OCI-LY7 (cell line): ENCODE results near the gene PHRF1. TPM values are rescaled to one million over a fixed set of nuclear protein-coding genes. Genes with fewer than 3 reads are reported as not detected.

Source experiments
- BruUV-seq: library from RNA; stranded (reverse); fragments of 400-500 nt; replicated peaks from 2 replicates; lab custom pipeline; 2021; lab: Mats Ljungman, UMichigan
- CTCF ChIA-PET: fragments of 300-600 bp; sonication (Branson Sonifier 250); formaldehyde crosslinking; loops from one replicate; lab custom pipeline; 2022; ENCODE audit warnings: antibody characterized with exemption; ENCODE audit not compliant: unreplicated experiment; lab: Charles Lee
- POLR2A ChIA-PET: fragments of 300-600 bp; sonication (Branson Sonifier 250); formaldehyde crosslinking; loops from one replicate; lab custom pipeline; 2022; ENCODE audit warnings: antibody characterized with exemption; lab: Charles Lee
- DNase-seq: peaks from one replicate; pipeline ENCODE4 v3.0.0-alpha.2; 2015; ENCODE audit warnings: low spot score
- H2AFZ ChIP-seq: fragments of 200-600 bp; sonication (generic), shearing (Covaris generic); 2 replicates; pipeline ENCODE4 v1.6.1; 2014; ENCODE audit warnings: mild to moderate bottlenecking, antibody characterized with exemption, low read length, moderate library complexity
- H3K27ac ChIP-seq: fragments of 200-600 bp; sonication (generic); 2 replicates; pipeline ENCODE4 v1.5.1; 2014; ENCODE audit warnings: mixed run types, low read depth, mild to moderate bottlenecking, moderate library complexity, low read length, inconsistent platforms; ENCODE audit not compliant: poor library complexity, severe bottlenecking
- H3K36me3 ChIP-seq: fragments of 200-600 bp; sonication (generic); 2 replicates; pipeline ENCODE4 v1.6.1; 2014; ENCODE audit warnings: mild to moderate bottlenecking, antibody characterized with exemption, low read length, moderate library complexity, mixed read lengths; ENCODE audit not compliant: insufficient read depth
- H3K4me1 ChIP-seq: fragments of 200-600 bp; sonication (generic); 2 replicates; pipeline ENCODE4 v1.5.1; 2014; ENCODE audit warnings: mild to moderate bottlenecking, low read length; ENCODE audit not compliant: insufficient read depth, poor library complexity, severe bottlenecking
- H3K4me2 ChIP-seq: fragments of 200-600 bp; sonication (generic); 2 replicates; pipeline ENCODE4 v1.6.1; 2014; ENCODE audit warnings: mild to moderate bottlenecking, low read length
- H3K4me3 ChIP-seq: fragments of 200-600 bp; sonication (generic); 2 replicates; pipeline ENCODE4 v1.5.1; 2014; ENCODE audit warnings: mild to moderate bottlenecking, low read depth, low read length; ENCODE audit not compliant: poor library complexity, severe bottlenecking
- H3K79me2 ChIP-seq: fragments of 200-600 bp; sonication (generic); 2 replicates; pipeline ENCODE4 v1.6.1; 2016; ENCODE audit warnings: low read depth, mild to moderate bottlenecking, low read length, moderate library complexity, mixed read lengths; ENCODE audit not compliant: insufficient read depth
- H3K9me2 ChIP-seq: fragments of 200-600 bp; sonication (generic); 2 replicates; pipeline ENCODE4 v1.6.1; 2016; ENCODE audit warnings: mild to moderate bottlenecking, low read length, mixed read lengths; ENCODE audit not compliant: insufficient read depth
- H3K9me3 ChIP-seq: fragments of 200-600 bp; sonication (generic); 2 replicates; pipeline ENCODE4 v1.6.1; 2014; ENCODE audit warnings: mild to moderate bottlenecking, mixed run types, low read length, mixed read lengths
- H4K20me1 ChIP-seq: fragments of 200-600 bp; sonication (generic); 2 replicates; pipeline ENCODE4 v1.6.1; 2014; ENCODE audit warnings: mild to moderate bottlenecking, antibody characterized with exemption, low read length, moderate library complexity, mixed read lengths; ENCODE audit not compliant: insufficient read depth
- EZH2phosphoT487 ChIP-seq: fragments of 200-600 bp; sonication (generic); IDR thresholded peaks from 2 replicates; pipeline ENCODE4 v1.6.1; 2018; ENCODE audit warnings: low read depth, borderline replicate concordance, mild to moderate bottlenecking, mixed run types, antibody characterized with exemption, low read length, moderate library complexity, mixed read lengths
- intact Hi-C: fragments of 100-400 bp; cut with micrococcal nuclease; formaldehyde crosslinking; loops from one replicate; pipeline ENCODE4 v1.10.0; 2022; ENCODE audit not compliant: unreplicated experiment
- total RNA-seq, 2 experiments: library from RNA; depleted of rRNA in 1 of 2; stranded (reverse); fragments of >200 nt in 1 of 2; shearing (Covaris generic) in 1 of 2; gene quantifications; 2 replicates each; pipeline ENCODE4 v1.2.3, GENCODE V29; 2014 to 2022
- TF ChIP-seq, protein P1 (sequence below): fragments of 200-600 bp; sonication (generic); conservative IDR thresholded peaks from 2 replicates; pipeline ENCODE4 v1.5.1; 2014; ENCODE audit warnings: mild to moderate bottlenecking, antibody characterized with exemption, low read length, moderate library complexity, mixed read lengths

PHRF1 gene
- total RNA-seq, 2 experiments from 2014 or later: 25.6 to 45.4 TPM

DNA sequence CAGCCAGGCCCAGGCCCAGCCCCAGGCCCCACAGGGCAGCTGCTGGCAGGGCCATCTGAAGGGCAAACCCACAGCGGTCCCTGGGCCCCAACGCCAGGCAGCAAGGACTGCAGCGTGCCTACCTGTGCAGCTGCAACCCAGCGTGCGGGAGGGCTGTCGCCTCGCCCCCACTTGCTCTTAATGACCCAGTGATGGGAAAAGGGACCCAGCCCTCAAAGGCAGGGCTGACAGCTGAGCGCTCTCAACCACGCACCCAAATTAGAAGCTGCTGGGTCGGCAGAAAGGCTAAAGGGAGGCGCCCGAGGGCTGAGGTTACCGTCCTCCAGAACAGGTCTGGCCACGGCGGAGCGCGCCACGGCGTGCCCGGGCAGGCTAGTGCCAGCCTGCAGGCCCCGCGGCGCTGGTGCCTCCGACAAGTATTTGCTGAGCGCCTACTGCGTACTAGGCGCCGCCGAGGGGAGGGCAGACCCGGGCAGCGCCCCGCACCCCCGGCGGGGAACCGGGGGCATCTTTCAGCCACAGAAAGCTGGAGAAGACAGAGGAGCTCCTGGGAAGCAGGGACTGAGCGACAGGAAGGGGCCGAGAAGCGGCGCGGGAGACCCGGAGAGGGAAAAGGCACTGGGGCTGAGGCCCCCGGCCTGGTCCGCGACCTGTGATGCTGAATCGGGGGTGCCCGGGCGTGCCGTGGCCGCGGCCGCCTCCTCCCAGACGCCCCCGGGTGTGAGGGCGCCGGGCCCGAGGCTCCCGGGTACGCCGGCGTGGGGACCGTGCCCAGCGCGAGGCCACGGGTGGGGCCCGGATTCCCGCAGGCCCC lies 41.7 kb upstream of the PHRF1 start:
- no TSS peak for BruUV-seq
- peak overlapping the region; percentile 34 for H3K27ac ChIP-seq
- H3K79me2 ChIP-seq: no peaks in the 10 kb centered on the region
- TF ChIP-seq EZH2phosphoT487: no peak
- TF ChIP-seq, protein P1, sequence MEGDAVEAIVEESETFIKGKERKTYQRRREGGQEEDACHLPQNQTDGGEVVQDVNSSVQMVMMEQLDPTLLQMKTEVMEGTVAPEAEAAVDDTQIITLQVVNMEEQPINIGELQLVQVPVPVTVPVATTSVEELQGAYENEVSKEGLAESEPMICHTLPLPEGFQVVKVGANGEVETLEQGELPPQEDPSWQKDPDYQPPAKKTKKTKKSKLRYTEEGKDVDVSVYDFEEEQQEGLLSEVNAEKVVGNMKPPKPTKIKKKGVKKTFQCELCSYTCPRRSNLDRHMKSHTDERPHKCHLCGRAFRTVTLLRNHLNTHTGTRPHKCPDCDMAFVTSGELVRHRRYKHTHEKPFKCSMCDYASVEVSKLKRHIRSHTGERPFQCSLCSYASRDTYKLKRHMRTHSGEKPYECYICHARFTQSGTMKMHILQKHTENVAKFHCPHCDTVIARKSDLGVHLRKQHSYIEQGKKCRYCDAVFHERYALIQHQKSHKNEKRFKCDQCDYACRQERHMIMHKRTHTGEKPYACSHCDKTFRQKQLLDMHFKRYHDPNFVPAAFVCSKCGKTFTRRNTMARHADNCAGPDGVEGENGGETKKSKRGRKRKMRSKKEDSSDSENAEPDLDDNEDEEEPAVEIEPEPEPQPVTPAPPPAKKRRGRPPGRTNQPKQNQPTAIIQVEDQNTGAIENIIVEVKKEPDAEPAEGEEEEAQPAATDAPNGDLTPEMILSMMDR: 0 out of 2 replicates have a peak, but pooled peaks have one; percentile 26
- ChIA-PET POLR2A (interaction anchor here (0.5 kb wide), 1 partner anchor 12 kb away, joined by 3 read pairs; no protein-coding TSS in a partner anchor), CTCF (no interaction called here)
- peaks cover 32% of the 10 kb centered on the region for H3K4me1 ChIP-seq
- intact Hi-C loops: loop anchor here (5.0 kb wide), 1 partner anchor 87 kb away; no protein-coding TSS in a partner anchor
- no peaks in the 10 kb centered on the region for H3K9me3 ChIP-seq
- peaks cover 17% of the 10 kb centered on the region; the same call in 1 of the 2 replicates for H3K36me3 ChIP-seq
- peak; percentile 54 for DNase-seq
- H4K20me1 ChIP-seq: no peaks in the 10 kb centered on the region
- no peak overlapping the region for H2AFZ ChIP-seq
- H3K4me3 ChIP-seq: peak overlapping the region; percentile 94
- H3K4me2 ChIP-seq: peak overlapping the region; percentile 92
- H3K9me2 ChIP-seq: no peaks in the 10 kb centered on the region

DNA sequence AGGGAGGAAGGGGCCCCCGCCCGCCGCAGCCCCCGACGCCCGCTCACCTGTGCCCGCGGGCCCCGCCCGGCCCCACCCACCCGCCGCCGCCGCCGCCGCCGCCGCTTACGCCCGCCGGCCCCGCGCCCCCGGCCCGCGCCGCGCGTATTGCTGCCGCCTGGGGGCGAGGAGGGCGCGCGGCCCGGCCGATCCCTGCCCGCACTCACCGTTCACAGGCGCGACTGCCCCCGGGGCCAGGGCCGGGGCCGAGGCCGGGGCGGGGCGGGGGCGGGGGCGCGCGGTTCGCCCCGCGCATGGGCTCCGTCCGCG lies 41.1 kb upstream of the PHRF1 start:
- intact Hi-C loops: loop anchor here (5.0 kb wide), 1 partner anchor 88 kb away; no protein-coding TSS in a partner anchor
- Histone ChIP-seq H2AFZ (no peak overlapping the region), H3K9me2 (no peaks in the 10 kb centered on the region), H4K20me1 (no peaks in the 10 kb centered on the region), H3K4me3 (peak overlapping the region; percentile 94), H3K9me3 (no peaks in the 10 kb centered on the region), H3K4me1 (peaks cover 32% of the 10 kb centered on the region), H3K27ac (peak overlapping the region; percentile 34), H3K4me2 (peak overlapping the region; percentile 92), H3K79me2 (no peaks in the 10 kb centered on the region), H3K36me3 (peaks cover 17% of the 10 kb centered on the region; the same call in 1 of the 2 replicates)
- no peak for DNase-seq
- POLR2A ChIA-PET: no interaction called here
- CTCF ChIA-PET: no interaction called here
- no peak for TF ChIP-seq EZH2phosphoT487
- TF ChIP-seq, protein P1: no peak
- no TSS peak for BruUV-seq
